Fibroblast of skin of abdomen (primary cell): ENCODE results near the gene OVCH1. TPM values are rescaled to one million over a fixed set of nuclear protein-coding genes. Genes with fewer than 3 reads are reported as not detected.
A peak's percentile ranks its signal among the peaks of the same experiment; 100 is the strongest.

Source experiments
- DNase-seq: peaks from one replicate; pipeline ENCODE4 v3.0.0-alpha.2; 2013
- polyA plus RNA-seq, 2 experiments: library from polyadenylated mRNA; unstranded; fragments of 120-200 nt; gene quantifications; one replicate each; pipeline ENCODE4 v1.2.1, GENCODE V29; 2013; ENCODE audit not compliant: insufficient read length in 2 of 2

Gene OVCH1
- polyA plus RNA-seq (2013, experiment 1 of 2; ENCODE audit: insufficient read length) = not detected
- not detected for polyA plus RNA-seq (2013, experiment 2 of 2; ENCODE audit: insufficient read length)

DNA sequence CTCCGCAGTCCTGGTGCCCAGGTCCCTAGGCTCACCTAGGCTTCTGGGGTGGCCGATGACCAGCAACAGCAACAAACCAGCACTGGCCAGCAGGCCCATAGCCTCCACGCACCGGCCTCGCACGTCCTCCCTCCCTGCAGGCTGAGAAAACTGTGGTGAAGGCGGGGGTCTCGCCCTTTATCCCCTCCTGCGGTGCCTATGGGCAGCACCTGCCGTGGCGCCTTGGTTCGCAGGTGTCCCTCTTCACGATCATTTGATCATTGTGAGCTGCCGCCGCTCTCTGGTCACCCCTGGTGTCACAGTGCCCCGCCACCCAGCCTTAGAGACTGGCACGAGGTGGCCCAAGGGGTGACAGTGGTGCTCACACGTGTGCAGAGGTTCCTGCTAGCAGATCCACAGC lies at the start of gene OVCH1:
OVCH1 (minus strand) TSS at position 99 of the 400 bp plus-strand sequence; CDS start at position 99, 0 bp downstream.
- no peak for DNase-seq

DNA sequence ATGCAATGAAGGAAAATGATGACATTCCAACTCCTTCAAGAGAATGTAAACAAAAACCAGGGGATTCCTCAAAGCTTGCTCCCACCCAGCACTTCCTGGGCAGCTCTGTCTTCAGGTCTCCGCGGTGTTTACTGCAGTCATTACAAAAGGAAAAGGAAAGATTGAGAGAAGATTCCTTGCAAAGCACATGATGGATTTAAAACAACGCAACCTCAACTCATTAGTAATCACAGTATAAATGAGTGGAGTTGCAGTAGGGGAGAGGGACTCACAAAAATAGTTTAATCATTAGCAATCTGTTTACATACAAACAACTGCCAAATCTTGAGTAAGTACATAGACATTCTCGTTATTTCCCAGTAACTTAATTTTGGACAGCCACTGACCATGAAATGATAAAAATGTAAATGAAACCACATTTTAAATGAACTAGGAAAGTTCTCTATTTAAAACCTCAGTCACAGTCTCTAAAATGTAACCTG lies 49.7 kb upstream of the OVCH1 start:
- peak; percentile 22 for DNase-seq

- DNase-seq = no peak
These were observed 48.5 kb upstream of the OVCH1 start for GRCh38 chr12:29546000-29546399.

GRCh38 chr12:29545102-29545467 lies 47.6 kb upstream of the OVCH1 start:
- no peak for DNase-seq

DNA sequence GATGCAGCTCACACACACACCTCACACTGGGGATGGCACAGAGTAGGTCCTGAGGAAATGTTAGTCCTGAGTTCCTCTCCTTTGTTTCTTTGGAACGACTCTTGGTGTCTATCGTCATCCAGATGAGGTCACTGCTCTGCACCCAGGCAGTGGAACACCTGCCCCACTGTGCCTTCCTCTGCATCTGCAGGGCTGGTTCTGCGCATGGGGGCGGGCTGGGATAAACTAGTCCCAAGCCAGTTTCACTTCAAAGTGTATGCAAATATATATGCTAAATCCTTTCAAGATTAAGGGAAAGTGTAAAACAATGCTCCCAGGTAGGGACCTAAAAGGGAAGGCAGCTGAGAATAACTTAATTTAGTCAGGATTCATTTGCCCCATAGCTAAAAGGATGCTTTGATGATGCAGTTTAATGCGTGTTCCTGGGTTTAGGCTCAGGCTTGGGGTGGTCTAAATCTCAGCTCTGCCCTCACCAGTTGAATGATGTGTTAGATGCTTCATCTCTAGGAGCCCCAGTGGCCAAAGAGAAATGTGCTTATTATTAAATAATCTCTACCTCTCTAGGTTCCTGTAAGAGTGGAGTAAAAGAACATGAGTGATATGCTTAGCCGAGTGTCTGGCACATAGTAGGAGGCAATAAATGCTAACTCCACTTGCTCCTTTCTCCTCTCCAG lies 47.1 kb upstream of the OVCH1 start:
- DNase-seq = no peak

GRCh38 chr12:29543036-29543435 lies 45.5 kb upstream of the OVCH1 start:
- no peak for DNase-seq

GRCh38 chr12:29537298-29537697 lies 39.8 kb upstream of the OVCH1 start:
- DNase-seq = no peak

DNA sequence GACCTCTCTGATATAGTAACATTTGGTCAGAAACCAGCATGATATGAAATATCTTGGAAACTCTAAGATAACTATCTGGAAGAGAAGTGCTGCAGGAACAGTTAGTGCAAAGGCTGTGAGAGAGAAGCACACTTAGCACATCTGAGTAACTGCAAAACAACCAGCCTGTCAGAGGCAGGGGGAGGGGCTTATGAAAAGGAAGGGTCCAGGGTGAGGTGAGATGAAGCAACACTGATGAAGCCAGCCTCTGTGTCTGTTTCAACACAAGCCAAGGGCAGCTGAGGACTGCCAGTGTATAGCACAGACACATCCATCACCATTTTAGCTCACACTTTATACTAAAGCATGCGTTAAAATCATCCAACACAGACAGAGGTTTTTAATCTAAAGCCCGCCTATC lies 37.4 kb upstream of the OVCH1 start:
- no peak for DNase-seq

DNA sequence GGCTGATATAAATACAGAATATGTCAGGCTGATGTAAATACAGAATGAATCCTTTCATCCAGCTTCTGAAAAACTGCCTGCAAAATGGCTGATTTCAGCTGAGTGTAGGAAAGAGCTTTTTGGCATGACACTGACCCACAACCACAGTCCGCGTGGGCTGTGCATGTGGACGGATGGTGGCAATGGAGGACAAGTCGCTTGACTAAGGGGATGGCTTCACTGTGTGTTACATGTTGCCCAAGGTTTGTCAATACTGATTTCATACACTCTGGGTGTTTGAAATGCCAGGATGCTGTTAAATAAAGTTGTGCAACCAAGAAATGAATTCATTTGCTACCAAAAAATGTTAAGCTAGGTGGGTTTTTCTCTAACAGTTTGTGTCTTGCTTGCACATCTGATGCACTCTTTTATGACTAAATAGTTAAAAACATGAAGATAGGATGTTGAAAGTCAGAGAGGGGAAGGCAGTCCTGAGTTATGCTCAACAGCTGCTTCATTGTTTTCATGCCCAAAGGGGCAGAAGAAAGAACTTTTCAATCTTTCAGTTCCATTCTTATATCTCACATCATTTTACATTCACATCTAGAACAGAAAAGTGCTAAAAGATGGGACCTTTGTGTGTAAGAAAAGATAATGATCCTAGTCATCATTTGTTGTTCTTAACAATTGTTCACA lies 36.5 kb upstream of the OVCH1 start:
- DNase-seq = no peak

- no peak for DNase-seq
These were observed 34.0 kb upstream of the OVCH1 start for GRCh38 chr12:29531471-29531870.

DNA sequence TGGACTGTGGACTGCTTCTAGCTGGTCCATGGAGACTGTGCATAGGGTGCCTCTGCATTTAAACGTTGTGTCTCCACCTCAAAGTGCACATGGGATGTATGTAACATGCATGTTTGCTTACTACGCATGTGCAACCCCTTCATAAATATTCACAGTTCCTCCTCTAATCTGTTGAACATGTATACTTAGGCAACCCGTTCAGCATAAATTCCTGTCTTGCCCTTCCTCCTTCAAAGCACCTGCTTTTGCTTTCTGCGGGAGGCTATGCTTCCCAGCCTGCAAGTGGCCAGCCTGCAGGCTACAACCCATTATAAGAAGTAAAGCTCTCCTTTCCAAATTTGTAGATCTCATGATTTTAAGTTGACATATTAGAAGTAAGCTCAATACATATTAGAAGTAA lies 33.0 kb upstream of the OVCH1 start:
- DNase-seq = no peak

DNA sequence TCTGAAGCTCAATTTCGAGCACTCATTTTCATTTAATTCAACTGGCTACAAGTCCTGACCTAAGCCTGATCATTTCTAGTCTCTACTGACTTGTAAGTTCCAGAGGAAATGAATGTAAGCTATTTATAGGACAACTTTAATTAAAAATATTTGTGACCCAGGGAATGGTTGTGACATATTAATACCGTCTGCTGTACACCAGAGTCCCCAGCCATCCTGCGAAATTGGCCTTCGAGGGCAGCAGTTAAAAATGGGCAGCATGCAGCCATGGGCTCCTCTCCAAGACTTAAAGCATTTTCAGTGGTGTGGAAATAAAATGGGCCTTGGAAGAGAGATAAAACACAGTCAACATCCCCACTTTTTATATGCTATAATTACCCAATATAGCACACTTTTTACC lies 30.7 kb upstream of the OVCH1 start:
- no peak for DNase-seq

- DNase-seq = no peak
These were observed 24.5 kb upstream of the OVCH1 start for GRCh38 chr12:29521951-29522350.

DNA sequence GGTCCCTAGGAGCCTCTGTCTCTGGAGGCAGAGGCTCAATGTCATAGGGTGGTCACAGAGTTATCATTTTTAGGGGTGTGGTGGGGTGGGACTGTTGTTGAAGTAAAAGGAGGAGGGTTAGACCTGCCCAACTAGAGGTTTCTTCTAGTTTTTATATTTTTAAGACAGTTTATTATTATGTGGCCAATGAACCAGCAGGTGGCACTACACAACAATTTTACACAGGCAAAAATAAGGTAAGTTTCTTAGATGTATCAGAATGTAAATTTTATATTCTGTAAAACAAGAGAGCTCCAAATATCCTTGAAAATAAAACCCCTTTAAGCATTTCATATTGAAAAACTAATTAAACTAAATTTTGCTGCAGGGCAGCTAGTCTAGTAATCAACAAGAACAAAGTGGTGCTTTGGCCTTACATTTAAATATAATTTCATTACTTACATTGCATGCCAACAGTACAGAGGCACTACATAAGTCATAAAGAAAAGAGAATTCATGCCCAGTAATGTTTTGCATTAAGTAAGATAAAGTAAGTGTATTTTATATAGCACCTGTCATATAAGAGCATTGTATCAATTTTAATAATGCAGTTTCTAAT lies 22.2 kb upstream of the OVCH1 start:
- DNase-seq = peak; percentile 35

- DNase-seq = no peak
These were observed 20.9 kb upstream of the OVCH1 start for GRCh38 chr12:29518407-29518806.

- no peak for DNase-seq
These were observed 19.8 kb upstream of the OVCH1 start for GRCh38 chr12:29517264-29517663.

DNA sequence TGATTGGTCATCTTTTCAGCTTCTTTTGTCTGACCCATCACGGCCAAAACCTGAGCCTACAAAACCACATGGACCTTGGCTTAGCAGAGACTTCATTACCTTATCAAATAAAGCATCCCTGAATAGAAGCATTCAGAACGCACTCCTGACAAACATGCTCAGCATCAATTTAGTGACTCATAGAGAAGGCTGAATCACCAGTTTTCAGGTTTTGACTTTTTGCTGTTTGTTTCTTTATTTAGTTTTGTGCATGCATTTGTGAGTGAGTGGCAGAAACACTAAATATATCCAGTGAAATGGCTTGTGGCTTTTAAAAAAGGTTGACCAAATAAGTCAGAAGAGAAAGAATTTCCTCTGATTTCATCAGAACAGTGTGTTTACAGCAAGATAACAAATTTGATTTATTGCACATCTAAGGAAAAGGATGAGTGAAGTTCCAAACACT lies 19.0 kb upstream of the OVCH1 start:
- peak; percentile 36 for DNase-seq

GRCh38 chr12:29510591-29511185 lies 13.2 kb upstream of the OVCH1 start:
- DNase-seq = no peak

DNA sequence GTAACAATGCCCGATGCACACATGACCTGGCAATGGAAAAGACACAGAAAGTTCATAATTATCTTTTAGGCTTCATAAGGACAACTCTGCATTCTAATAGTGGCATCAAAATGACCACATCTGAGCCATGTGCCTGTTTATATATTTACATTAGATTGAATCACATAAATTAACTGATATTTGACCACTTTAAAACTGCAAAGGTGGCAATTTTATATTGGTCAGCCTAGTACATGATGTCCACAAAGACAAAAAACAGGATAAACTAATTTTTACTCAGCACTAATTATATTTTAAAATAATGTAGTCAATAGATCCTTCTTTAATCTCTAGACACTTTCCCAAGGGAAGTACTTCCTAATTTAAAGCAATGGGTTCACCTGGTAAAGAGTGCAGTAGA lies 12.0 kb upstream of the OVCH1 start:
- DNase-seq = no peak

DNA sequence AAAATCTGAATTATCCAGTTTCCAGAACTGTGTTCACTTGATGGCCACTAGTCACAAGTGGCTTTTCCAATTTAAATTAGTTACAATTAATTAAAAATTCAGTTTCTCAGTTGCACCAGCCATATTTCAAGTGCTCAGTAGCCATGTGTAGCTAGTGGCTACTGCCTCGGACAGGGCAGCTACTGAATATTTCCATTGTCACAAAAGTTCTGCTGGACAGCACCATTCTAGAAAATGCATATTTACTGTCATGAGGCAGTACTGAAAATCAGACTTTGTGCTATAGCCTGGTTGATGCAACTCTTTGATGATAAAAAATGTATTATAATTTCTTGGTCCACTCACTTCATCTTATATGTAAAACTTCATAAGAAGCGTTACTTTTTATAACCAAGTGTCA lies 11.5 kb upstream of the OVCH1 start:
- DNase-seq = no peak

GRCh38 chr12:29505122-29505521 lies 7.6 kb upstream of the OVCH1 start:
- no peak for DNase-seq

DNA sequence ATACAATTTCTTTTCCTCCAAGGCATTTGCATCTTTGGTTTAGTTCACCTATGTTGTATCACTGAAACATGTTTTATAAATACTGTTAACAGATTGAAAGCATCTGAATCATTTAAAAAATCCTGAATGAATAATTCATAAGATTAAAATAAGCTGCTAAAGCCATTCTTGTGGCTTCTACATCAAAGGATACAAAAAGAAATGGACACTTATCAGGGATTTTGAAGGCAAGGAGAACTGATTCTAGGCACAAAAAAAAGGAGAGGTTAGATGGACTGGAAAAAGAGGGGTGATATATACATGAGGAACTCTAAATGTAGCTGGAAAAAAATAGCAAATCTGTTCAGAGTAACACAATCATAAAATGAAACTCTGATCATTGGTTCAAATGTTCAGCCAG lies 5.8 kb upstream of the OVCH1 start:
- DNase-seq = no peak

- DNase-seq = no peak
These were observed 1.7 kb upstream of the OVCH1 start for GRCh38 chr12:29499235-29499634.
